EL (cell line): ENCODE measurements around the gene MFSD6L.

Experiments
- DNase-seq: peaks from one replicate; pipeline ENCODE4 v3.0.0-alpha.2; 2016

MFSD6L gene

GRCh38 chr17:8798846-8799569, at the start of gene MFSD6L:
Gene MFSD6L (minus strand): TSS chr17:8799365. CDS start chr17:8799120, 245 bp downstream.
- DNase-seq = no peak

- no peak for DNase-seq
Observed at GRCh38 chr17:8847891-8848290, 48.7 kb upstream of the MFSD6L start.

- peak; percentile 45 for DNase-seq
Observed at GRCh38 chr17:8846768-8847211, 47.6 kb upstream of the MFSD6L start.

GRCh38 chr17:8844229-8845218, 45.4 kb upstream of the MFSD6L start:
- no peak for DNase-seq

- no peak for DNase-seq
Observed at GRCh38 chr17:8843344-8843743, 44.2 kb upstream of the MFSD6L start.

GRCh38 chr17:8841844-8842243, 42.7 kb upstream of the MFSD6L start:
- no peak for DNase-seq

GRCh38 chr17:8839410-8839935, 40.3 kb upstream of the MFSD6L start:
- no peak for DNase-seq

GRCh38 chr17:8838551-8839095, 39.5 kb upstream of the MFSD6L start:
- no peak for DNase-seq

- DNase-seq = peak; percentile 18
Observed at GRCh38 chr17:8837563-8838075, 38.5 kb upstream of the MFSD6L start.

- DNase-seq = peak; percentile 38
Observed at GRCh38 chr17:8836821-8837562, 37.8 kb upstream of the MFSD6L start.

- no peak for DNase-seq
Observed at GRCh38 chr17:8835631-8836364, 36.6 kb upstream of the MFSD6L start.

GRCh38 chr17:8835106-8835505, 35.9 kb upstream of the MFSD6L start:
- no peak for DNase-seq

GRCh38 chr17:8832711-8833352, 33.7 kb upstream of the MFSD6L start:
- peak; percentile 8 for DNase-seq

GRCh38 chr17:8831234-8831849, 32.2 kb upstream of the MFSD6L start:
- no peak for DNase-seq

- no peak for DNase-seq
Observed at GRCh38 chr17:8830141-8830540, 31.0 kb upstream of the MFSD6L start.

- no peak for DNase-seq
Observed at GRCh38 chr17:8829036-8829941, 30.1 kb upstream of the MFSD6L start.

- no peak for DNase-seq
Observed at GRCh38 chr17:8828517-8828875, 29.3 kb upstream of the MFSD6L start.

- no peak for DNase-seq
Observed at GRCh38 chr17:8826808-8827435, 27.8 kb upstream of the MFSD6L start.

- DNase-seq = no peak
Observed at GRCh38 chr17:8825802-8826201, 26.6 kb upstream of the MFSD6L start.
